ENCODE data around the gene TTC27.
"Not testable (repeated sequence)": the region's sequence is repeated elsewhere in the genome, so short reads cannot be mapped to it uniquely, and the experiment has no call there.

TTC27 gene

GRCh38 chr2:32812316-32812715 lies 184.5 kb downstream of the TTC27 start:
- DNase-seq: no peak

GRCh38 chr2:32820088-32820487 lies 192.2 kb downstream of the TTC27 start:
- DNase-seq: no peak

- DNase-seq: no peak
These were observed 192.9 kb downstream of the TTC27 start for GRCh38 chr2:32820701-32821100.

GRCh38 chr2:32824070-32824809 lies 196.4 kb downstream of the TTC27 start:
- no peak for DNase-seq

GRCh38 chr2:32825291-32825712 lies 197.5 kb downstream of the TTC27 start:
- DNase-seq: no peak

GRCh38 chr2:32830196-32830595 lies 202.3 kb downstream of the TTC27 start:
- DNase-seq: no peak

GRCh38 chr2:32832821-32833220 lies 205.0 kb downstream of the TTC27 start:
- DNase-seq: no peak

- DNase-seq: no peak
These were observed 205.9 kb downstream of the TTC27 start for GRCh38 chr2:32833709-32834108.

GRCh38 chr2:32835148-32835547 lies 207.3 kb downstream of the TTC27 start:
- no peak for DNase-seq

GRCh38 chr2:32836933-32837332 lies 209.1 kb downstream of the TTC27 start:
- DNase-seq: no peak

- no peak for DNase-seq
These were observed 210.6 kb downstream of the TTC27 start for GRCh38 chr2:32838418-32838817.

- DNase-seq: no peak
These were observed 211.1 kb downstream of the TTC27 start for GRCh38 chr2:32838949-32839348.

- DNase-seq: no peak
These were observed 214.4 kb downstream of the TTC27 start for GRCh38 chr2:32841931-32842898.

GRCh38 chr2:32843699-32844098 lies 215.8 kb downstream of the TTC27 start:
- no peak for DNase-seq

GRCh38 chr2:32844253-32844652 lies 216.4 kb downstream of the TTC27 start:
- no peak for DNase-seq

- DNase-seq: not testable (repeated sequence)
These were observed 218.4 kb downstream of the TTC27 start for GRCh38 chr2:32846274-32846673.

GRCh38 chr2:32847734-32848133 lies 219.9 kb downstream of the TTC27 start:
- DNase-seq: no peak

- DNase-seq: no peak
These were observed 221.8 kb downstream of the TTC27 start for GRCh38 chr2:32849456-32850194.

GRCh38 chr2:32851777-32852439 lies 224.1 kb downstream of the TTC27 start:
- DNase-seq: no peak

- DNase-seq: no peak
These were observed 225.0 kb downstream of the TTC27 start for GRCh38 chr2:32852856-32853255.

- no peak for DNase-seq
These were observed 229.0 kb downstream of the TTC27 start for GRCh38 chr2:32856891-32857290.

- no peak for DNase-seq
These were observed 230.9 kb downstream of the TTC27 start for GRCh38 chr2:32858713-32859112.

GRCh38 chr2:32860385-32860784 lies 232.5 kb downstream of the TTC27 start:
- no peak for DNase-seq

Measured in right forelimb (tissue), 1 donor.